NCI-H1436 (cell line): ENCODE measurements around the gene TJAP1.
"Not testable (repeated sequence)": the region's sequence is repeated elsewhere in the genome, so short reads cannot be mapped to it uniquely, and the experiment has no call there.

Experiments
- DNase-seq: peaks from one replicate; lab custom pipeline; 2025; lab: John Stamatoyannopoulos, UW

TJAP1 gene

DNA sequence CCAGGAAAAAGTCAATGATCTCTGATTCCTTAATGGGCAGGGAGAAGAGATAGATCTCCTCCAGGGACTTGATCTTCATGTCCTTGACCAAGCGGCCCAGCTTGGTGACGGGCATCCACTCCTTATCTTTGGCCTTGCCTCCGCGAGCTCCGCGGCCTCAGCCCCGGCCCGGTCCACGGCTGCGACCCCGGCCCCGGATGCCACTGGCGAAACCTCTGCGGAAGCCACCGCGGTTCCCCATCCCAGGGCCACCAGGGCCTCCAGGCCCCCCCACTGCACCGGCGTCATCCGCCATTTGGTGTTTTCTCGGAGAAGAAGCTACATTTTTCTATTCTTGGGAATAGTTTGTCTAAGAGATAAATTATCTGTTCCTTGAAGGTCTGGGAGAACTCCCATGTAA is 62.0 kb downstream of the TJAP1 start:
- DNase-seq = not testable (repeated sequence)

DNA sequence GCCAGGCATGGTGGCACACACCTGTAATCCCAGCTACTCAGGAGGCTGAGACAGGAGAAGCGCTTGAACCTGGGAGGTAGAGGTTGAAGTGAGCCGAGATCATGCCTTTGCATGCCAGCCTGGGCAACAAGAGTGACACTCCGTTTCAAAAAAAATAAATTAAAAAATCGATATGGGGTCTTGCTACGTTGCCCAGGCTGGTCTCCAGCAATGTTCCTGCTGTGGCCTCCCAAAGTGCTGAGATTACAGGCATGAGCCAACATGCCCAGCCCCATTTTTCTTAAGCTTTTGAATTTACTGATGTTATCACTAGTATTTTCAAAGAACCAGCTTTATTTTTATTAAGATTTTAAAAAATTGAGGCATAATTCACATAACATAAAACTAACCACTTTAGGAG is 63.1 kb downstream of the TJAP1 start:
- DNase-seq = no peak

DNA sequence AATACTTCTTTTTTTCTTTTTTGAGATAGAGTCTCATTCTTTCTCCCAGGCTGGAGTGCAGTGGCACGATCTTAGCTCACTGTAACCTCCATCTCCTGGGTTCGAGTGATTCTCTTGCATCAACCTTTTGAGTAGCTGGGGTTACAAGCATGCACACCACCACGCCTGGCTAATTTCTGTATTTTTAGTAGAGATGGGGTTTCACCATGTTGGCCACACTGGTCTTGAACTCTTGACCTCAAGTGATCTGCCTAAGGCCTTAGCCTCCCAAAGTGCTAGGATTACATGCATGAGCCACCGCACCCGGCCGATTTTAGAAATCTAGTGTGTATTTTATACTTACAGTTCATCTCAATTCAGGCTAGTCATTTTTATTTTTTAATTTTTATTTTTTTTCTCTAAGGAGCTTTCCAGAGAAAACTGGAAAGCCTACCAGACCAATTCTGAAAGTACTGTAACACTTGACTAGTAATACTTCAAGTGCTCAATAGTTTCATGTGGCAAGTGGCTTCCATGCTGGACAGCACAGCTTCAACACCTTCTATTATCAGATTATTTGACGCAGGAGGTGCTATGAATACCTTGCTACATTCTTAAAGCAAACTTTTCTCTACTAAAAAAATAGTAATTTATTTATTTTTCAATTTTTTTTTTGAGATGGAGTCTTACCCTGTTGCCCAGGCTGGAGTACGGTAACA is 64.6 kb downstream of the TJAP1 start:
- no peak for DNase-seq

DNA sequence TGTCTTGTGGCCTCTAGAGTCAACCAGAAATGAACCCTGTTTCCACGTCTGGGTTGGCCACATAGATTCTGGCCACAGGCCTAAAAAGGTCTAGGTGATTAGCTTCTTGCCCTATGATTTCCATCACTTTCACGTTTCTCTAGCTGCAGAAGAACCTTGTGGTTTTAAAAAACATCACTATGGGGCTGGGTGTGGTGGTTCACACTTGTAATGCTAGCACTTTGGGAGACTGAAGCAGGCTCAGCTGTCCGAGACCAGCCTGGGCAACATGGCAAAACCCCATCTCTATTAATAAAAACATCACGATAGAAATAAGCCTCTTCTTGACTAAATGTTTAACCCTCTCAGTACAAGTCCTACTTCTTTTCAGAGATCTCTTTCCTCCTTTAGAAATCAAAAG is 67.1 kb downstream of the TJAP1 start:
- DNase-seq = no peak

DNA sequence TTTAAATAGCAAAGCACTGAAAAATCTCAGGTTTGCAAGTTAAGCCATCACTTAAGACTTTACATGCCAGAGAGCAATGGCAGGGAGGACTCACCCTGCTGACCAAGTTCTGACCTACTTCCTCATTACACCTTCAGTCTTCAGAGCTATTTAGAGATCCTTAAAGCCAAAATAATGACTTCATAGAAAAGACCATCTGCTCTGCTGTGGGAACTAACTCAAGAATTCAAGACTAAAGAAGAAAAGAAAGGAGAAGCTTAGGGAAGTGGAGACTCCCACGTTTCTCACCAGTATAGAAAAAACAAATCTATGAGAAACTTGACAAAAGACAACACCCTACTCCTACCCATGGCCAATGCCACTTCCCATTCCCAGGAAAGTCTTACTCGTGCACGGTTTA is 69.9 kb downstream of the TJAP1 start:
- DNase-seq = no peak
